Endodermal cell (in vitro differentiated cells): ENCODE measurements around the gene AGBL1. TPM values are rescaled to one million over a fixed set of nuclear protein-coding genes. Genes with fewer than 3 reads are reported as not detected.
A peak's percentile ranks its signal among the peaks of the same experiment; 100 is the strongest.

Experiments
- DNase-seq: peaks from one replicate; pipeline ENCODE4 v3.0.0-alpha.2; 2017
- H3K27ac ChIP-seq: 2 replicates; pipeline ENCODE4 v1.5.1; 2013; ENCODE audit warnings: mild to moderate bottlenecking, low read depth, low read length, moderate library complexity
- H3K27me3 ChIP-seq: 2 replicates; pipeline ENCODE4 v1.6.1; 2013; ENCODE audit warnings: mild to moderate bottlenecking, low read length, moderate library complexity; ENCODE audit not compliant: insufficient read depth, control insufficient read depth, poor library complexity, severe bottlenecking
- H3K36me3 ChIP-seq: 2 replicates; pipeline ENCODE4 v1.7.0; 2013; ENCODE audit warnings: mild to moderate bottlenecking, low read length, moderate library complexity; ENCODE audit not compliant: control insufficient read depth, insufficient read depth
- H3K4me1 ChIP-seq: one replicate; pipeline ENCODE4 v1.7.0; 2013; ENCODE audit warnings: low read length; ENCODE audit not compliant: control insufficient read depth, insufficient read depth
- H3K4me3 ChIP-seq: 2 replicates; pipeline ENCODE4 v1.5.1; 2013; ENCODE audit warnings: mild to moderate bottlenecking, low read length, moderate library complexity
- H3K9ac ChIP-seq: 2 replicates; pipeline ENCODE4 v1.6.1; 2013; ENCODE audit warnings: mild to moderate bottlenecking, low read length, moderate library complexity; ENCODE audit not compliant: poor library complexity, severe bottlenecking; ENCODE audit errors: extremely low read depth
- H3K9me3 ChIP-seq: 2 replicates; pipeline ENCODE4 v1.6.1; 2013; ENCODE audit warnings: mild to moderate bottlenecking, low read length, moderate library complexity; ENCODE audit not compliant: control insufficient read depth
- H3K27ac Mint-ChIP-seq: 2 replicates; pipeline ENCODE4 v1.8.0; 2020; ENCODE audit warnings: mixed read lengths
- H3K27me3 Mint-ChIP-seq: 2 replicates; pipeline ENCODE4 v1.8.0; 2021; ENCODE audit warnings: mild to moderate bottlenecking, mixed read lengths; ENCODE audit not compliant: insufficient read depth
- H3K36me3 Mint-ChIP-seq: 2 replicates; pipeline ENCODE4 v1.8.0; 2020; ENCODE audit warnings: low read depth, mixed read lengths
- H3K4me1 Mint-ChIP-seq: 2 replicates; pipeline ENCODE4 v1.8.0; 2020; ENCODE audit warnings: mixed read lengths
- H3K4me3 Mint-ChIP-seq: 2 replicates; pipeline ENCODE4 v1.8.0; 2020; ENCODE audit warnings: mild to moderate bottlenecking, moderate library complexity, mixed read lengths
- H3K9me3 Mint-ChIP-seq: 2 replicates; pipeline ENCODE4 v1.8.0; 2020; ENCODE audit warnings: mild to moderate bottlenecking, mixed read lengths
- WGBS, 2 experiments: methylation state at CpG; one replicate each; pipeline versions ENCODE4 v1.1.5 to v1.1.7; 2013; ENCODE audit warnings: missing lambda C conversion rate in 2 of 2, mixed read lengths in 1 of 2; ENCODE audit not compliant: insufficient coverage in 1 of 2, insufficient read length in 1 of 2; 5-methylcytosine and 5-hydroxymethylcytosine counted together
- total RNA-seq, 2 donors: library from RNA; stranded (reverse); fragmentation: NEBNext Ultra II Directional in 1 of 2; extraction: Animal tissue kit (Norgen Biotek cat#: 25700) in 1 of 2; gene quantifications; 2 replicates in 1 of 2; 3 replicates in 1 of 2; pipeline ENCODE4 v1.2.1, GENCODE V29; 2021
- TF ChIP-seq, protein P1 (sequence below): fragments of 200-600 bp; sonication (generic); conservative IDR thresholded peaks from 2 replicates; pipeline ENCODE4 v1.5.0; 2021; ENCODE audit warnings: antibody characterized with exemption, mild to moderate bottlenecking

AGBL1 gene
- total RNA-seq, 2 donors from 2014 or later, result 0.07 to 0.11 TPM

DNA sequence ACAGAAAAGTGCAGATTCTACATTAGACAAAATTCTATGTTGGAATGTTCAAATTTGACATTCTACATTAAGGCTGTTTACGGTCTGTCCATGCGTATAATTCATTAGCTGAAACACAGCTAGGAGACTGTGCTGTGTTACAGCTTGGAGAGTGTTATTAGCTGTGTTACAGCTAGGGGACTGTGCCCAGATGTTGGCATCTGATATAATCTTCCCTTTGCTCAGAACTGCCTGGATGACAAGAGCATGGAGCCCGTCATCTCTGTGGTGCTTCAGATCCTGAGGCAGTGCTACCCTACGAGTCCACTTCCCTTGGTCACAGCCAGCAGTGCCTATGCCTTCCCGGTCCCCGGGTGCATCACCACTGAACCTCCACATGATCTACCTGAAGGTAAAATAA is 177.0 kb downstream of the AGBL1 start:
- Histone ChIP-seq H3K4me3 (no peak overlapping the region), H3K27ac (no peak overlapping the region), H3K36me3 (no peaks in the 10 kb centered on the region), H3K27me3 (no peaks in the 10 kb centered on the region), H3K4me1 (peaks cover 6% of the 10 kb centered on the region), H3K9me3 (no peaks in the 10 kb centered on the region), H3K9ac (no peak overlapping the region)
- H3K9me3 Mint-ChIP-seq, result no peaks in the 10 kb centered on the region
- H3K27ac Mint-ChIP-seq, result no peak overlapping the region
- WGBS, 2 experiments, result 67 to 79% methylated on average over 3 to 6 of the region's 6 CpGs
- no peak for DNase-seq
- H3K36me3 Mint-ChIP-seq, result no peaks in the 10 kb centered on the region
- no peak overlapping the region for H3K4me3 Mint-ChIP-seq
- H3K27me3 Mint-ChIP-seq, result no peaks in the 10 kb centered on the region
- peaks cover 10% of the 10 kb centered on the region for H3K4me1 Mint-ChIP-seq
- TF ChIP-seq, protein P1, sequence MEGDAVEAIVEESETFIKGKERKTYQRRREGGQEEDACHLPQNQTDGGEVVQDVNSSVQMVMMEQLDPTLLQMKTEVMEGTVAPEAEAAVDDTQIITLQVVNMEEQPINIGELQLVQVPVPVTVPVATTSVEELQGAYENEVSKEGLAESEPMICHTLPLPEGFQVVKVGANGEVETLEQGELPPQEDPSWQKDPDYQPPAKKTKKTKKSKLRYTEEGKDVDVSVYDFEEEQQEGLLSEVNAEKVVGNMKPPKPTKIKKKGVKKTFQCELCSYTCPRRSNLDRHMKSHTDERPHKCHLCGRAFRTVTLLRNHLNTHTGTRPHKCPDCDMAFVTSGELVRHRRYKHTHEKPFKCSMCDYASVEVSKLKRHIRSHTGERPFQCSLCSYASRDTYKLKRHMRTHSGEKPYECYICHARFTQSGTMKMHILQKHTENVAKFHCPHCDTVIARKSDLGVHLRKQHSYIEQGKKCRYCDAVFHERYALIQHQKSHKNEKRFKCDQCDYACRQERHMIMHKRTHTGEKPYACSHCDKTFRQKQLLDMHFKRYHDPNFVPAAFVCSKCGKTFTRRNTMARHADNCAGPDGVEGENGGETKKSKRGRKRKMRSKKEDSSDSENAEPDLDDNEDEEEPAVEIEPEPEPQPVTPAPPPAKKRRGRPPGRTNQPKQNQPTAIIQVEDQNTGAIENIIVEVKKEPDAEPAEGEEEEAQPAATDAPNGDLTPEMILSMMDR, result peak; percentile 39

DNA sequence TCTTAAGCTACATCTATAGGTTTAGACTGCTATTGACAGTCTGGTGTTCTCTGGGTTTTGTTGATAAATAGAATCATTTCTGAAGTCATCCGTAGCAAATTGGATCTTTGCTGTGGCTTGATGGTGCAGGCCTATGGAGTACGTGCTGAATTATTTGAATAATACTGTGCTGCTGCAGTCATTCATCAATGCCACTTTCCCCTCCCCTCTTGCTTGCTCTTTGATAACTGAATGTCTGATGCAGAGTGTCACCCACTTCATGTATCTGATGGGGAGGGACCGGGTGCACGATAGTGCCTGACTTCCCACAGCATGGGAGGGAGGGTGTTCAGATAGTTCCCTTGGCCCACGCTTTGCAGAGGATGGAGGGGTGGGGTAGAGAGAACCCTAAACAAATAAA is 179.9 kb downstream of the AGBL1 start:
- H3K27me3 ChIP-seq, result peaks cover 1% of the 10 kb centered on the region
- H3K9me3 ChIP-seq, result no peaks in the 10 kb centered on the region
- no peak overlapping the region for H3K9ac ChIP-seq
- H3K36me3 Mint-ChIP-seq, result no peaks in the 10 kb centered on the region
- H3K9me3 Mint-ChIP-seq, result no peaks in the 10 kb centered on the region
- H3K4me3 ChIP-seq, result no peak overlapping the region
- H3K27ac ChIP-seq, result no peak overlapping the region
- no peak for DNase-seq
- H3K4me3 Mint-ChIP-seq, result no peak overlapping the region
- H3K4me1 Mint-ChIP-seq, result peaks cover 13% of the 10 kb centered on the region
- H3K27me3 Mint-ChIP-seq, result peaks cover 4% of the 10 kb centered on the region
- no peaks in the 10 kb centered on the region for H3K36me3 ChIP-seq
- TF ChIP-seq, protein P1, result no peak
- H3K4me1 ChIP-seq, result peaks cover 6% of the 10 kb centered on the region
- WGBS, 2 experiments, result 67 to 89% methylated on average over 1 to 4 of the region's 5 CpGs
- H3K27ac Mint-ChIP-seq, result no peak overlapping the region

DNA sequence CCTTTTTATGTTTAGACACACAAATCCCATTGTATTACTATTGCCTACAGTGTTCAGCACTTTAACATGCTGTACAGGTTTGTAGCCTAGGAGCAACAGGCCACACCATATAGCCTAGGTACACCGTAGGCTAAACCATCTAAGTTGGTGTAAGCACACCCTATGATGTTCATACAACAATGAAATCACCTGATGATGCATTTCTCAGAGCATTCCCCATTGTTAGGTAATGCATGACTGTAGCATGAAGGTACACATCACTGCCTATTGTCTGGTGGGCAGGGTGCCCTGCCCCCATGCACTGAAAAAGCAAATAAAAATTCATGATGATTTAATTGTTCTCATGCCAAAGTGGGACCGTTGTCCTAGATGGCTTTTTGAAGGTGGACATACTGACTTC is 183.6 kb downstream of the AGBL1 start:
- H3K9ac ChIP-seq, result no peak overlapping the region
- Mint-ChIP-seq H3K4me3 (no peak overlapping the region), H3K27ac (no peak overlapping the region), H3K27me3 (peaks cover 15% of the 10 kb centered on the region), H3K9me3 (no peaks in the 10 kb centered on the region), H3K36me3 (no peaks in the 10 kb centered on the region), H3K4me1 (peaks cover 13% of the 10 kb centered on the region)
- no peak overlapping the region for H3K4me3 ChIP-seq
- H3K4me1 ChIP-seq, result peaks cover 6% of the 10 kb centered on the region
- no peak for DNase-seq
- H3K27ac ChIP-seq, result no peak overlapping the region
- H3K9me3 ChIP-seq, result no peaks in the 10 kb centered on the region
- 77 to 98% methylated on average over 1 to 2 of the region's 2 CpGs for WGBS, 2 experiments
- peaks cover 7% of the 10 kb centered on the region for H3K27me3 ChIP-seq
- no peaks in the 10 kb centered on the region for H3K36me3 ChIP-seq
- TF ChIP-seq, protein P1, result no peak
